HG03060 (cell line): ENCODE measurements around the gene ACOT13.
"Not testable (repeated sequence)": the region's sequence is repeated elsewhere in the genome, so short reads cannot be mapped to it uniquely, and the experiment has no call there.

Experiments used
- ATAC-seq: cut with Tn5 transposase; IDR thresholded peaks from one replicate; pipeline ENCODE4 v1.9.1; 2021; ENCODE audit warnings: low read depth, moderate number of reproducible peaks; ENCODE audit not compliant: unreplicated experiment

Gene ACOT13

GRCh38 chr6:24720604-24721460 is 54.0 kb downstream of the ACOT13 start:
- ATAC-seq, result peak; percentile 78

GRCh38 chr6:24721461-24722215 is 54.8 kb downstream of the ACOT13 start:
- no peak for ATAC-seq

- no peak for ATAC-seq
Measured at GRCh38 chr6:24723270-24723669, 56.4 kb downstream of the ACOT13 start.

GRCh38 chr6:24730653-24731052 is 63.8 kb downstream of the ACOT13 start:
- not testable (repeated sequence) for ATAC-seq

DNA sequence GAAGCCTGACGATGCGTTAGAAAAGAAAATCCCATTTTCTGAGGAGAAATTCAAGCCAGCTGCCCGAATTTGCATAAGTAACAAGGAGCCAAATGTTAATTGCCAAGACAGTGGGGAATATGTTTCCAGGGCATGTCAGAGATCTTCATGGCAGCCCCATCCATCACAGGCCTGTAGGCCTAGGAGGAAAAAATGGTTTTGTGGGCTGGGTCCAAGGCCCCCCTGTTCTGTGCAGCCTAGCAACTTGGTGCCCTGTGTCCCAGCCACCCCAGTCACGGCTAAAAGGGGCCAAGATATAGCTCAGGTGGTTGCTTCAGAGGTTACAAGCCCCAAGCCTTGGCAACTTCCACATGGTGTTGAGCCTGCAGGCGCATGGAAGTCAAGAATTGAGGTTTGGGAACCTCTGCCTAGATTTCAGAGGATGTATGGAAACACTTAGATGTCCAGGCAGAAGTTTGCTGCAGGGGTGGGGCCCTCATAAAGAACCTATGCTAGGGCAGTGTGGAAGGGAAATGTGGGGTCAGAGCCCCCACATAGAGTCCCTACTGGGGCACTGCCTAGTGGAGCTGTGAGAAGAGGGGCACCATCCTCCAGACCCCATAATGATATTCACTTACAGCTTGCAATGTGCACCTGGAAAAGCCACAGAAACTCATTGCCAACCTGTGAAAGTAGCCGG is 64.7 kb downstream of the ACOT13 start:
- ATAC-seq, result not testable (repeated sequence)

DNA sequence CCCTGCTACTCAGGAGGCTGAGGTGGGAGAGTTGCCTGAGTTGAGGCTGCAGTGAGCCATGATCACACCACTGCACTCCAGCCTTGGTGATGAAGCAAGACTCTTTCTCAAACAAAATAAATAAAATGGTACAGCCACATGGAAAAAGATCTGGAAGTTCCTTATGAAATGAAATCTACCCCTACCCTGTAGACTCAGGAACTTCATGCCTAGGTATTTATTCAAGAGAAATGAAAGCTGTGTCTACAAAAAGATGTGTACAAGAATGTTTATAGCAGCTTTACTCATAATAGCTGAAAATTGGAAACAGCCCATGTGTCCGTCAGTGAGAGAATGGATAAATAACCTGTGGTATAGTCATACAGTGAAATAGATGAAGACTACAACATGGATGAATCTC is 67.3 kb downstream of the ACOT13 start:
- no peak for ATAC-seq

DNA sequence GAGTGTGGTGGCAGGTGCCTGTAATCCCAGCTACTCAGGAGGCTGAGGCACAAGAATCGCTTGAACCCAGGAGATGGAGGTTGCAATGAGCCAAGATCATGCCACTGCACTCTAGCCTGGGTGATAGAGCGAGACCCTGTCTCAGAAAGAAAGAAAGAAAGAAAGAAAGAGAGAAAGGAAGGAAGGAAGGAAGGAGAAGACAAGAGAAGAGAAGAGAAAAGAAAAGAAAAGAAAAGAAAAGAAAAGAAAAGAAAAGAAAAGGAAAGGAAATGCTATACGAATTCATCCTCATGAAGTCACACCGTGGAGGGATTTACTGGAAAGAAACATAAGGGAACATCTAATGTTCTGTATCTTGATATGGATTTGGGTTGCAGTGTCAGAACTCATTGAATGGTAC is 67.8 kb downstream of the ACOT13 start:
- ATAC-seq, result not testable (repeated sequence)

DNA sequence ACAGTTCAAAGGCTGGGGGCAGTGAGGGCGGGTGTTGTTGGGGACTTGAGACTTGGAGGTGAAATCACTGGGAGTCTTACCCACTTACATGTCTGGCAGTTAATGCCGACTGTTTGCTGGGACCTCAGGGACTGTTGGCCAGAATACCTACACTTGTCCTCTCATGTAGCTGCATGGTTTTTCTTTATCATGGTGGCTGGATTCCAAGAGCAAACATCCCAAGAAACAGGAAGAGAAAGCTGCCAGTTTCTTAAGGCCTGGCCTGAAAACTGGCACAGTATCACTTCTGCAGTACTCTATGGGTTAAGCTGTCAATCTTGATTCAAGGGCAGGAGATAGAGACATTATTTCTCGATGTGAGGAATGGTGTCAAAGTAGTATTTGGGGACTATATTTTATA is 71.9 kb downstream of the ACOT13 start:
- ATAC-seq, result no peak

GRCh38 chr6:24740861-24741260 is 74.0 kb downstream of the ACOT13 start:
- ATAC-seq, result no peak

DNA sequence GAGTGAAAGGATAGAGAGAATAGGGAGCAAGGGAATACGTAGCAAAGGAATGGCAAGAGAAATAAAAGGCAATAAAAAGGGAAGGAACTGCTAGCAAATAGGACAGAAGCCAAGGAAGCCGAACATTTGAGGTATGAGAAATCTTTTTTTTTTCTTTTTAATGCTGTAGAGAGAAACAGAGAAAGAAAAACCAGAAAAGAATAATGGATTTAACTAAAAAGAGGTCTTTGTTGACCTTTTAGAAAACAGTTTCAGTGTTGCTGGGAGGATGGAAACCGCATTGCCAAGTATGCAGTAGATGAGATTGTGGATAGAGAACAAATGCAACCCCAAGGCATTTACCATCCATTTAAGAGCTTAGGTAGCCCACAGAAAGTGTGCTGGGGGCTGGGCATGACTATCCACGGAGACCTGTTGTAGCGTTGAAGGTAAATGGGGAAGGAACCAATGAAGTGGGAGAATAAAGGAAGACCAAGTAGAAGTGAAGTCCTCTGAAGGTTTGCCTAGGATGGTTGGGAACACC is 75.4 kb downstream of the ACOT13 start:
- ATAC-seq, result no peak

- ATAC-seq, result peak; percentile 86
Measured at GRCh38 chr6:24743265-24743943, 76.5 kb downstream of the ACOT13 start.

GRCh38 chr6:24743944-24744335 is 77.1 kb downstream of the ACOT13 start:
- ATAC-seq, result no peak

- no peak for ATAC-seq
Measured at GRCh38 chr6:24744911-24745310, 78.0 kb downstream of the ACOT13 start.

GRCh38 chr6:24749297-24749696 is 82.4 kb downstream of the ACOT13 start:
- ATAC-seq, result no peak

- ATAC-seq, result not testable (repeated sequence)
Measured at GRCh38 chr6:24750878-24751277, 84.0 kb downstream of the ACOT13 start.

- ATAC-seq, result no peak
Measured at GRCh38 chr6:24752503-24752902, 85.6 kb downstream of the ACOT13 start.

- ATAC-seq, result no peak
Measured at GRCh38 chr6:24752917-24753492, 86.1 kb downstream of the ACOT13 start.

DNA sequence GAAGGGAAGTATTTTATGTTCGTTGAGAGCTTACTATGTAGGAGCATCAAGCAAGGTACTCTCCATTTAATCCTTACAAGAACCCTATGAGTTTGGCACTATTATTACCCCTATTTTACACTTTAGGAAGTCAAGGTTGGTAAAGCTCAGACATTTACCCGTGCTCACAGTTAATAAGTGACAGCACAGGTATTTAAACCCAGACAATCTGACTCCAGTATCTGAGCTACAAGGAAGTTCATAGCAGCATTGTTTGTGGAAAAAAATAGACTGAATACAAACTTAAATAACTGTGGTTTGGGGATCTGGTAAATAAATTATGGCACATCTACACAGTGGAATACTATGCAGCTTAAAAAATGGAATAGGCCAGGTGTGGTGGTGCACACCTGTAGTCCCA is 86.7 kb downstream of the ACOT13 start:
- ATAC-seq, result no peak

DNA sequence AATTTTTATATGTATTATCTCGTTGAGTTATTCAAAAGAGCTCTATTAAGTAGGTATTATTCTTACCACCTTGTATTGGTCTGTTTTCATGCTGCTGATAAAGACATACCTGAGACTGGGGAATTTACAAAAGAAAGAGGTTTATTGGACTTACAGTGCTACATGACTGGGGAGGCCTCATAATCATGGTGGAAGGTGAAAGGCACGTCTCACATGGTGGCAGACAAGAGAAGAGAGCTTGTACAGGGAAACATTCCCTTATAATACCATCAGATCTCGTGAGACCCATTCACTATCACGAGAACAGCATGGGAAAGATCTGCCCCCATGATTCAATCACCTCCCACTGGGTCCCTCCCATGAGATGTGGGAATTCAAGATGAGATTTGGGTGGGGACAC is 87.5 kb downstream of the ACOT13 start:
- ATAC-seq, result not testable (repeated sequence)
